NCI-H2196 treated with DMSO at 0.1 percent for 48 hours (cell line): ENCODE results near the gene LHPP.
"Not testable (repeated sequence)": the region's sequence is repeated elsewhere in the genome, so short reads cannot be mapped to it uniquely, and the experiment has no call there.

Experiments
- DNase-seq: peaks from one replicate; lab custom pipeline; 2025; ENCODE audit not compliant: unreplicated experiment; lab: John Stamatoyannopoulos, UW

Gene LHPP

DNA sequence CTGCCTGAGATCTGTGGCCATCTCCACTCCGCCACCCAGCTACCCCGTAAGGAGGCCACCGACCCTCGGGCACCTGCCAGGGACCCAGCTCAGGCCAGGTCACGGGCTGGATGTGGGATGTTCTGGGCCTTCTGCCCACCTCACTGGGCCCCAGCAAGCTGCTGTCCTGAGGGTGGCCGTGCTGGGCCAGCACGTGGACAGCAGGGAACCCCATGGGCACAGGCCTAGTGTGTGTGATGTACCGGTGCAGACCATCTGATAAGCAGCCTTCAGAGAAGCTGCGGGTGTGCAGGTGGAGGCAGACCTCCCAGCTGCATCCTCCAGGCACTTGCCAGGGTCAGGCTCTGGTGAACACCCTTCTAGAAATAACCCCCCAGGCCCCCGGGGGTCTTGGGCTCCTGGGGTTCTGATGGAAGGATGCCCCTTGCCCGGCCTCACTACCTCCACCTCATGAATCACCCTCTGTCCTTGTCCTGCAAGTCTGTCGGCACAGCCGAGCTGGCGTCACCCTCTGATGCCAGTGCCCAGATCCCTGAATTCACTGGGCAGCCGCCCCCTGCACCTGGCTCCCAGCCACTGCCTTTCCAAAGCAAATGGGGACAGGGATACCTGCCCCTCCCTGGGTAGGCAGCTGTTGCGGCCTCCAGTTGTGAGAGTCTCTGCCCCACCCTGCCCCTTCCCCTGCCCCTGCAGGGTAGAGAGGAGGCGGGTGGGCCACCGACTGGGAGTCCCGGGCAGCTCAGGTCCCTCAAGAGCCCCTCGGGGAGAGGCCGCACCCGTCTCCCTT, 142.8 kb downstream of the LHPP start:
- DNase-seq = no peak

DNA sequence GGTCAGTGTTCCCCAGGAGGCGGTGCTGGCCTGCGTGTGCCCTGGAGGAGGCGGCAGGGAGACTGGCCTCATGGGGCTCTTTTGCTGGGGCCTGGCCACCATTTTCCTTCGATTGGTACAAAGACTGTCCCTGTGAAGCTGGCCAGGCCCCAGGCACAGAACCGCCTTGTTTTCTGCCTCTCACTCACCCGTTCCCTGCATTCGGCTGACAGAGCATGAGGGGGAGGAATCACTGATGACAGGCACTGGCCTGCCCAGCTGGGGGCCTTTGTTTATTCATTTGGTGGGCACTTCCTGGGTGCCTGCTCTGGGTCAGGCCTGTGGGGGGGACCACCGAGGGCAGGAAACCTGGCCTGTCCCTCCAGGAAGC, 143.4 kb downstream of the LHPP start:
- DNase-seq = no peak

DNA sequence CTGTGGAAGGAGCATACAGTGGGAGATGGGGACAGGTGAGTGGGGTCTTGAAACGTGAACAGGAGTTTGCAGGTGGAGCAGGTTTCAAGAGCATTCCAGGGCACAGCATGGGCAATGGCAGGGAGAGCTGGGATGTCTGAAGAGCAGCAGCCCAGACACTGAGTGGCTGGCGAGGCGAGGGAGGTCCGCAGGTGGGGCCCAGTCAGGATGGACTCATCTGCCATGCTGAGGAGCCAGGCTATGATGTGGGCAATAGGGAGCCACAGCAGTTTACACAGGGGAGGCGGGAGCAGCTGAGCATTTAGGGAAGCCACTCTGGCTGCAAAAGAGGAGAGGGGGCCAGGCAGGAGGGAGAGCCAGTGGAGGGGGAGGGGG, 143.8 kb downstream of the LHPP start:
- no peak for DNase-seq

GRCh38 chr10:124605856-124606812, 144.5 kb downstream of the LHPP start:
- no peak for DNase-seq

DNA sequence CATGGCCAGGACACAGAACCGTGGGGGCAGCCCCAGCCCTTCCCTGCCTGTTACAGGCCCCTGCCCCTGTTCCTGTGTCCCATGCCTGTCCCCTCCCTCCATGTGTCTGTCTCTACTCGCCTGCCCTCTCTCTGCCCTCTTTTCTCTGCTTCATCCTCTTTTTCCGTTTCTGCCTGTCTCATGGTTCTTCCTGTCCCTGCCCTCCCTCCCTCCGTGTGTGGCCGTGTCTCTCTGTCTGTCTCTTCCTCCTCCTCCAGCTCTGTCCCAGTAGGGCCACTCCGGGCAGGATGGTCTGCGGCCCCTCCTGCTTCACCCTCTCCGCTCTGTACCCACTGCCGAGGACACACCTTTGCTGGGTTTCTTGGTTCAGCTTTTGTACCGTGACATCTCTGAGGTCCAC, 145.2 kb downstream of the LHPP start:
- DNase-seq = no peak

DNA sequence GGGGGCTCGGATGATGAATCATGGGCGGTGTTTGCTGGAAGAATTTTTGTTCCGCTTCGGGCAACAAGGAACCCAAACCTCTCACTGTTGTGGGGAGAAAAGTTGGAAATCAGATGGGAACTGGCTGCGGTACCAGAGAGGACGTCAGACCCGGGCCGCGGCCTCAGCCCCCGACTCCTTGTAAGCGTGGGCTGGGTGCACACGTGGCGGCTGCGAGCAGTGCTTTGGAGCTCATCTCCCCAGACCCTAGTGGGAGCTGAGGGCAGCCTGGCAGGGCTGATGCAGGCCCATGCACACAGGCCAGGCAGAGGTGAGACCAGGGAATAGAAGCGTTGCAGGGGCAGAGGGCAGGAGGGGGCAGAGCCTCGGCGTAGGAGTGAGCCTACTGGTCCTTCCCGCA, 146.1 kb downstream of the LHPP start:
- no peak for DNase-seq

DNA sequence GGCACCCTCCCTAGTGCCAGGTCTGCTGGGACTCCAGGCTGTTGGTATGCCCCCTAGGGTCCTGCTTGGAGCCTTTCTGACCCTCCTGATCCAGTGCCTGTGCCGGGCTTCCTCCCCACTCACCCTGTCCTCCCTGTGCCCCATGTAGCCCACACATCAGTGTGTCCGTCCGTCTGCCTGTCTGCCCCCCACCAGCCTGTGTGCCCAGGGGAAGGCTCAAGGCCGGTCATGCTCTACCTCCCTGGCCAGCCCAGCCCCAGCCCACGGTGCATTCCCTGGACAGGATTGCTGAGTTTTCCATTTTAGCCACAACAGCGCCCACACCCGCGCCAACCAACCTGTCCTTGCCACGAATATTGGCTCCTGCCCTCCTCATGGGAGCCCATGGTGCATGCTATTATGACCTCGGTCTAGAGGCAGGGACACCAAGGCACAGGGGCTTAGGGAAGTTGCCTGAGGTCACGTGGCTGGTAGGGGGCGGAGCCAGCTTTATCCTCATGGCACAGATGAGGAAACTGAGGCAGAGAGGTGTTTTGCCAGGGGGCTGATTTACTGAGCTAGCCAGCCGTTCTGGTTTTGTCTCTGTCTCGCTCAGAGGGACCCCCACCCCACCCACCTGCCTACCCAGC, 146.6 kb downstream of the LHPP start:
- no peak for DNase-seq

- no peak for DNase-seq
Observed at GRCh38 chr10:124609698-124610097, 148.1 kb downstream of the LHPP start.

DNA sequence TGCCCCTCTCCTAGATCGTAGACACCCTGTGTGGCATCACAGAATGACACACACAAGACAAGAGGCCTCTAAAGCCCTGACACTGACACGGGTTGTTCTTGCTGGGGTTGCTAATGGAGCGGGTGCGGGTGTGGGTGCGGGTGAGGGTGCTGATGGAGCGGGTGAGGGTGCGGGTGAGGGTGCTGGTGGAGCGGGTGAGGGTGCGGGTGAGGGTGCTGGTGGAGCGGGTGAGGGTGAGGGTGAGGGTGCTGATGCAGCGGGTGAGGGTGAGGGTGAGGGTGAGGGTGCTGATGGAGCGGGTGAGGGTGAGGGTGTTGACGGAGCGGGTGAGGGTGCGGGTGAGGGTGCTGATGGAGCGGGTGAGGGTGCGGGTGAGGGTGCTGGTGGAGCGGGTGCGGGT, 148.6 kb downstream of the LHPP start:
- not testable (repeated sequence) for DNase-seq

GRCh38 chr10:124610851-124611250, 149.2 kb downstream of the LHPP start:
- DNase-seq = not testable (repeated sequence)

DNA sequence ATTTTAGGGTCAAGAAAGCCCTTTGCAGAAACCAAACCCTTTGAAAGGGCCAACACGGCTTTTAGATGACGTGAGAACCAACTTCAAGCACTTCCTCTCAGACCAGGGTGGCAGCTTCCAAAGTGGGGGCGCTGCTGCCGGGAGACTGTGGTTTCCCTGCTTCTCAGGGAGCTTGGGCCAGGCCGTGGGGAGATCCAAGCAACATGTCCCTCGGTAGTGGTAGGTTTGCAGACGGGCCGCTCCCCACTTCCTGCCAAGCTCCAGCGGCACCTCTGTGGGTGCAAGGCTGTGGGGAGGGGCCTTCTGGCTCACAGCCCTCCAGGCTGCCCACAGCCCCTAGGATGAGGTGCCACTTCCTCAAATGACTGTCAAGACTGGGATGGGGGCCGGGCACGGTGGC, 150.1 kb downstream of the LHPP start:
- DNase-seq = no peak

DNA sequence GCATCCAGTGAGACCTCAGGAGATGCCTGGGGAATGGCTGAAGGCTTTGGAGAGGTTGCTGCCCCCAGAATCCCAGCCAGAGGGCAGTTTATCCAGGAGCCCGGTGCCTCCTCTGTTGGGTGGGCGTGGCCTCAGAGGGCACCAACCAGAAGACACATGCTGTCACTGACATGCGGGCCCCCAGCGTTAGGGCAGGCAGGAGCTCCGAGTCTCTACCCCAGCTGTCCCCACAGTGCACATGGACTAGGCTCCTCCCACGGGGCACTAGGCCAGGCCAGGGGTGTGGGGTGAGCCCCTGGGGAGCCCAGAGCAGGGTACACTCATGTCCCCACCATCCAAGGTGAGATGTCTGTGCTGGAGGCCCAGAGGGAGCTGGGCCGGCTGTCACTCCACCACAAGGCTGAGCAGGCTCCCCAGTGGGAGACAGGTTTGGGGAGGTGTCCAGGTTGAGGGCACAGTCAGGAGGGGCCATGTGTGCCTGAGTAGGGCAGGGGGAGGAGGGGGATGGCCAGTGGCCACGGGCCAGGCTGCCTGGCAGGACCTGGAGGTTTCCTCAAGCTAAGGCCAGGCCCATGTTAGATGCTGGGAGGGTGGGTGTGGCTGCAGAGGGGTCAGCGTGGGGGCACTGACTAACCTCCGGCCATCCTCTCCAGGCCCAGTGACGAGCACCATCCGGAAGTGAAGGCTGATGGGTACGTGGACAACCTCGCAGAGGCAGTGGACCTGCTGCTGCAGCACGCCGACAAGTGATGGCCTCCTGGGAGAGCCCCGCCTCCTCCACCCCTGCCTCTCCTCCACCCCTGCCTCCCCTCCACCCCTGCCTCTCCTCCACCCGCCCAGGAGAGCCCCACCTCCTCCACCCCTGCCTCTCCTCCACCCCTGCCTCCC, 151.2 kb downstream of the LHPP start:
- DNase-seq = no peak

GRCh38 chr10:124614003-124614659, 152.5 kb downstream of the LHPP start:
- no peak for DNase-seq

- DNase-seq = no peak
Observed at GRCh38 chr10:124615259-124615658, 153.6 kb downstream of the LHPP start.

DNA sequence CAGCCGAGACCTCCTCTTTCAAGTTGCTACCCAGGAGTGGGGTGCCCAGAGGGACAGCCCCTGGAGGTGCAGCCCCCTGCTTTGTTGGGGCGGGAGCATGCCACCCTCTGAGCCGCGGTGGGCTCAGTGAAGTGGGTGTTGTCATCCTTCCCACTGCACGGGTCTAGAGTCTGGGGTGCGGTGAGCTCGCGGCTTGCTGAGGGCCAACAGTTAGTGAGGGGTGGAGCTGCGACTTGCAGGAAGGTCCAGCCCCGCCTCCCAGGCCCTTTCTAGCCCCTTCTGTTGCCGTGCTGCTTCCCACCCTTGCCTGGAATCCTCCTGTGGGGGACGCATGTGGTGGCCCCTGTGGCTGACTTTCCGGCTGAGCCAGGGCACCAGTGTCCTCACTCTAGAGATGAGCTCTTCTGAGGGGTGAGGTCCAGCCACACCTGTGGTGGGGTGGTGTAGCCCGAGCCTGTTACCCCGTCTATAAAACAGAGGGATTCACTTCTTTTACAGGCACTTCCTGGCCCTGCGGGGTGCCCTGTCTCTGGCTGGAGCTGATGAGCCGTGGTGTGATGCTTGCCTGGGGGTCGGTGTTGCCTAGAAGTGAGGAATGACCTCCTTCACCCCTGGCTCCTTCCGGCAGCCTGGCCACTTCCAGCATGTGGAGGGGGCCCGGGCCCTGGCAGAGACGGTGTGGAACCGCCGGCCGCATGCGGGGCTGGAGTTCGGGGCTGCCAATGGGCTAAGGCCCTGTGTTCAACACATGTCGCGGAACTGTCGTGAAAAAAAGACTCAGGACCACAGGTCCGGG, 154.6 kb downstream of the LHPP start:
- DNase-seq = no peak

- DNase-seq = no peak
Observed at GRCh38 chr10:124616836-124617130, 155.2 kb downstream of the LHPP start.

- no peak for DNase-seq
Observed at GRCh38 chr10:124618470-124619073, 156.9 kb downstream of the LHPP start.

- no peak for DNase-seq
Observed at GRCh38 chr10:124619195-124619594, 157.6 kb downstream of the LHPP start.

GRCh38 chr10:124619802-124620490, 158.3 kb downstream of the LHPP start:
- DNase-seq = no peak
